ENCODE measurements around the gene RAG1. TPM values are rescaled to one million over a fixed set of nuclear protein-coding genes. Genes with fewer than 3 reads are reported as not detected.

Gene RAG1
- total and polyA plus RNA-seq, 2 donors (not counting 1 experiment from before 2014, with no cell fraction given), result 0.06 to 0.37 TPM

DNA sequence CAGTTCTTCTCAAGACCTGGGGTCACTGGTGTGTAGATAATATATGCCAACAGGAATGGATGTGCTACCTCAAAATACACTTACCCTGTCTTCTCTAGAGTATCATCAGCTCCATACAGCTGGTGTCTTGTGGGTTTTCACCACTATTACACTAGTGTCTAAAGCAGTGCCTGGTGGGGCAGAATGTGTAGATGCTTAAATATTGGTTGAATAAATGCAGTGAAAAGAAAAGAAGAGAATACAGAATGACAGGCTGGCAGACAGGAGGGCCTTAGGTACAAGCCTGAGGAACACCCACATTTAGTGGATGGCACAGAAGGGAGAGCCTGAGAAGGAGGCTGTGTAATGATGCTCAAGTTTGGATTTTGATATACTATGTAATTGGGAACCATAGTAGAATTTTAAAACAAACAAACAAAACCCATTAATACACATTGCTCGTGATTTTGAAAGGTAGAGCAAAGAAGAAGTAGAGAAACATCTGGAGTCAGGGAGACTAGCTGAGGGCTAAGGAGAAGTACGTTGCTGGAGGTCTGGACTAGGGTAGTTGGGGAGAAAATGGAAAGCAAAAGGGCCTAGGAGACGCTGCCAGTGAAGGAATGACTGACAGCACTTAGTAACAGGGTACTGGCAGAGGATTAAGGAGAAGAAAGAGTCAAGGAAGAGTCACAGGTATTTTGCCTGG is 50.7 kb downstream of the RAG1 start:
- CTCF ChIA-PET, result interaction anchor here (0.6 kb wide), 1 partner anchor 54 kb away, joined by 3 read pairs; no protein-coding TSS in a partner anchor
- peaks cover 8% of the 10 kb centered on the region for H3K4me1 Mint-ChIP-seq
- 0% methylated on average over 2 of the region's 3 CpGs for WGBS (ENCODE audit: insufficient coverage)

DNA sequence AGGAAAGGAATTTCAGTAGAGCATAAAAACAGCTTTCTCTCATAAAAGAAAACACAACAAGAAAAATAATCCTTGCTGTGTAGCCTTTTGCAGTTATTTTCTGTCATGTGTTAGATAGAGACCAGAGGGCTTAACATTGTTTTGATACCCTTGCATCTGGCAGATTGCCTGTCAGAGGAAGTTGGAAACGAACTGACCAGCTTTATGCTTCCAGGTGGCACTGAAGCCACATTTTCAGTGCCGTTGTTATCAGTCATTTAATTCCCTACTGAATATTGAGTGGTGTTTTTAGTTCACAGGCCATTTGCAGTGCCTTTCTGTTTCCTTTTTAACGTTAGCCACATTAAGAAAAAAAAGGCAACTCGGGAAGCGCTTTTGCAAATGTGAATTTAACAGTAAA is 51.7 kb downstream of the RAG1 start:
- H4K20me1 ChIP-seq (ENCODE audit: control insufficient read depth, insufficient read depth, low read length, poor library complexity, severe bottlenecking), result no peaks in the 10 kb centered on the region
- POLR2A ChIA-PET, result no interaction called here
- peaks cover 0 to 31% (median 6%) of the 10 kb centered on the region in 4 experiments for H3K27me3 ChIP-seq (replicated peaks in 1 of 4; ENCODE audit: control extremely low read depth in 1 of 4, control insufficient read depth in 3 of 4, insufficient read depth in 4 of 4, low read length in 3 of 4)
- intact Hi-C loops (cut with micrococcal nuclease), result no loop called here
- H3K4me1 ChIP-seq (ENCODE audit: control insufficient read depth in 2 of 2, insufficient read depth in 2 of 2, low read length in 2 of 2), result peaks cover 5 to 6% of the 10 kb centered on the region in 2 donors
- no peak overlapping the region for H3K4me2 ChIP-seq (replicated peaks; ENCODE audit: low read depth, low read length, poor library complexity, severe bottlenecking)
- Mint-ChIP-seq H3K27ac (no peak overlapping the region), H3K9me3 (ENCODE audit: insufficient read depth) (no peaks in the 10 kb centered on the region), H3K4me1 (peaks cover 8% of the 10 kb centered on the region), H3K27me3 (peaks cover 40% of the 10 kb centered on the region), H3K4me3 (no peak overlapping the region)
- no peak overlapping the region for H3K4me3 ChIP-seq (ENCODE audit: control extremely low read depth in 1 of 5, extremely low read depth in 1 of 5, insufficient read depth in 1 of 5, low read depth in 2 of 5, low read length in 4 of 5)
- no peak overlapping the region for H3K27ac ChIP-seq (ENCODE audit: low read length in 2 of 2)
- H3K36me3 ChIP-seq (replicated peaks in 1 of 2; ENCODE audit: control extremely low read depth in 1 of 2, control insufficient read depth in 1 of 2, extremely low read depth in 1 of 2, insufficient read depth in 2 of 2, low read length in 1 of 2), result no peaks in the 10 kb centered on the region
- 0% methylated on average over 1 of the region's 5 CpGs for WGBS (ENCODE audit: insufficient coverage)
- ATAC-seq (ENCODE audit: low read depth) (no peak), DNase-seq (no peak)
- CTCF ChIA-PET, result no interaction called here
- H3K9me3 ChIP-seq (ENCODE audit: control extremely low read depth in 1 of 3, control insufficient read depth in 2 of 3, insufficient read depth in 1 of 3, low read length in 2 of 3), result peaks cover 0 to 2% (median 0%) of the 10 kb centered on the region in 3 donors
- H2AFZ ChIP-seq (ENCODE audit: insufficient read depth, low read depth, low read length, poor library complexity, severe bottlenecking), result no peak overlapping the region
- TF ChIP-seq, protein P1, sequence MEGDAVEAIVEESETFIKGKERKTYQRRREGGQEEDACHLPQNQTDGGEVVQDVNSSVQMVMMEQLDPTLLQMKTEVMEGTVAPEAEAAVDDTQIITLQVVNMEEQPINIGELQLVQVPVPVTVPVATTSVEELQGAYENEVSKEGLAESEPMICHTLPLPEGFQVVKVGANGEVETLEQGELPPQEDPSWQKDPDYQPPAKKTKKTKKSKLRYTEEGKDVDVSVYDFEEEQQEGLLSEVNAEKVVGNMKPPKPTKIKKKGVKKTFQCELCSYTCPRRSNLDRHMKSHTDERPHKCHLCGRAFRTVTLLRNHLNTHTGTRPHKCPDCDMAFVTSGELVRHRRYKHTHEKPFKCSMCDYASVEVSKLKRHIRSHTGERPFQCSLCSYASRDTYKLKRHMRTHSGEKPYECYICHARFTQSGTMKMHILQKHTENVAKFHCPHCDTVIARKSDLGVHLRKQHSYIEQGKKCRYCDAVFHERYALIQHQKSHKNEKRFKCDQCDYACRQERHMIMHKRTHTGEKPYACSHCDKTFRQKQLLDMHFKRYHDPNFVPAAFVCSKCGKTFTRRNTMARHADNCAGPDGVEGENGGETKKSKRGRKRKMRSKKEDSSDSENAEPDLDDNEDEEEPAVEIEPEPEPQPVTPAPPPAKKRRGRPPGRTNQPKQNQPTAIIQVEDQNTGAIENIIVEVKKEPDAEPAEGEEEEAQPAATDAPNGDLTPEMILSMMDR (IDR thresholded peaks at IDR 0.05), result no peak
- no peak for TF ChIP-seq EZH2 (IDR thresholded peaks at IDR 0.05; ENCODE audit: borderline replicate concordance, insufficient read depth, low read depth, low read length, poor library complexity, severe bottlenecking)
- no peak overlapping the region for H3K9ac ChIP-seq (ENCODE audit: low read length)
- no peaks in the 10 kb centered on the region for H3K79me2 ChIP-seq (ENCODE audit: control insufficient read depth, insufficient read depth, low read length)

More for the DNA sequence above, 50.7 kb downstream of the RAG1 start:
- TF ChIP-seq, protein P1 (IDR thresholded peaks at IDR 0.05), result no peak
- no peak for TF ChIP-seq EZH2 (IDR thresholded peaks at IDR 0.05; ENCODE audit: borderline replicate concordance, insufficient read depth, low read depth, low read length, poor library complexity, severe bottlenecking)
- H3K4me1 ChIP-seq (ENCODE audit: control insufficient read depth in 2 of 2, insufficient read depth in 2 of 2, low read length in 2 of 2), result peaks cover 5 to 6% of the 10 kb centered on the region in 2 donors
- H3K27ac ChIP-seq (ENCODE audit: low read length in 2 of 2), result no peak overlapping the region
- ATAC-seq (ENCODE audit: low read depth) (no peak), DNase-seq (no peak)
- POLR2A ChIA-PET, result no interaction called here
- H3K9ac ChIP-seq (ENCODE audit: low read length), result no peak overlapping the region
- H3K9me3 ChIP-seq (ENCODE audit: control extremely low read depth in 1 of 3, control insufficient read depth in 2 of 3, insufficient read depth in 1 of 3, low read length in 2 of 3), result peaks cover 0 to 4% (median 0%) of the 10 kb centered on the region in 3 donors
- Mint-ChIP-seq H3K27ac (no peak overlapping the region), H3K27me3 (peaks cover 37% of the 10 kb centered on the region), H3K9me3 (ENCODE audit: insufficient read depth) (no peaks in the 10 kb centered on the region), H3K4me3 (no peak overlapping the region)
- H3K79me2 ChIP-seq (ENCODE audit: control insufficient read depth, insufficient read depth, low read length), result no peaks in the 10 kb centered on the region
- peaks cover 0 to 31% (median 6%) of the 10 kb centered on the region in 4 experiments for H3K27me3 ChIP-seq (replicated peaks in 1 of 4; ENCODE audit: control extremely low read depth in 1 of 4, control insufficient read depth in 3 of 4, insufficient read depth in 4 of 4, low read length in 3 of 4)
- H2AFZ ChIP-seq (ENCODE audit: insufficient read depth, low read depth, low read length, poor library complexity, severe bottlenecking), result no peak overlapping the region
- H3K4me2 ChIP-seq (replicated peaks; ENCODE audit: low read depth, low read length, poor library complexity, severe bottlenecking), result no peak overlapping the region
- H3K4me3 ChIP-seq (ENCODE audit: control extremely low read depth in 1 of 5, extremely low read depth in 1 of 5, insufficient read depth in 1 of 5, low read depth in 2 of 5, low read length in 4 of 5), result no peak overlapping the region
- intact Hi-C loops (cut with micrococcal nuclease), result no loop called here
- H3K36me3 ChIP-seq (replicated peaks in 1 of 2; ENCODE audit: control extremely low read depth in 1 of 2, control insufficient read depth in 1 of 2, extremely low read depth in 1 of 2, insufficient read depth in 2 of 2, low read length in 1 of 2), result no peaks in the 10 kb centered on the region
- H4K20me1 ChIP-seq (ENCODE audit: control insufficient read depth, insufficient read depth, low read length, poor library complexity, severe bottlenecking), result no peaks in the 10 kb centered on the region
